GM12864 (cell line): ENCODE data around the gene TPTE2.
"Not testable (repeated sequence)": the region's sequence is repeated elsewhere in the genome, so short reads cannot be mapped to it uniquely, and the experiment has no call there.

Experiments used
- DNase-seq: peaks from one replicate; pipeline ENCODE4 v3.0.0-alpha.2; 2011; ENCODE audit warnings: low read depth
- H3K4me3 ChIP-seq: 2 replicates; pipeline ENCODE4 v1.5.1; 2011; ENCODE audit warnings: mild to moderate bottlenecking, low read depth, low read length, control low read depth
- TF ChIP-seq, protein P1 (sequence below): IDR thresholded peaks from 2 replicates; pipeline ENCODE4 v1.5.1; 2011; ENCODE audit warnings: low read depth, mild to moderate bottlenecking, moderate library complexity, low read length, control low read depth, inconsistent platforms; ENCODE audit errors: missing control alignments

The TPTE2 gene

DNA sequence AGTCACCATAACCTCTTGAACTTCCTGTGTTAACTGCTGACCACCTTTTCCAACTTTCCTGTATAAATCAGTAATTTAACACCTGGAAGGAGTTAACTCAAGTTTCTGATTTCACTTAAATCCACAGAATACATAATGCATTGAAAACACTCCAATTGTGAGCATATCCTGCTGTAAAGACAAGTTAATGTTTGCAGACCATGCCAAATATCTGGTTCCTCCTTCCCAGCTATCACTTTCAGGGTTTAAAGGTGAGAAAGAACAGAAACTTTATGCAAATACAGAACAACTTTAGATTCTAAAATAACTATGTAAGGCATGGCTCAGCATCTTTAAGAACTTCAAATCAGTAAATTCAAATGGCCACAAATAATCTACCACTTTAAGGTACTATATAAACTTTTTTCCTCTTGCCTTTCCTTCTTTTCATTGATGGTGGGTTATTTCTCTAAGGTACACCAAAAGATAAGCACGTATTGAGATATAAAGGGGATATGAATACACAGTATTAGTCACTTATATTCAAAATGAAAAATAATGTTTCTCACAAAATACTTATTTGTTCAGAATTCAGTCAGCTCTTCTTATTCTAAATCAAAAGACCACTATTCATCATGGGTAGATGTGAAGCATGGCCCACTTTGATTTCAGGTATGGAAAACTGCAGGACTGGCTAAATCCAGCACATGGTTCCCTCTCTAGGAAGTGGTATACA is 6.6 kb upstream of the TPTE2 start:
- TF ChIP-seq, protein P1, sequence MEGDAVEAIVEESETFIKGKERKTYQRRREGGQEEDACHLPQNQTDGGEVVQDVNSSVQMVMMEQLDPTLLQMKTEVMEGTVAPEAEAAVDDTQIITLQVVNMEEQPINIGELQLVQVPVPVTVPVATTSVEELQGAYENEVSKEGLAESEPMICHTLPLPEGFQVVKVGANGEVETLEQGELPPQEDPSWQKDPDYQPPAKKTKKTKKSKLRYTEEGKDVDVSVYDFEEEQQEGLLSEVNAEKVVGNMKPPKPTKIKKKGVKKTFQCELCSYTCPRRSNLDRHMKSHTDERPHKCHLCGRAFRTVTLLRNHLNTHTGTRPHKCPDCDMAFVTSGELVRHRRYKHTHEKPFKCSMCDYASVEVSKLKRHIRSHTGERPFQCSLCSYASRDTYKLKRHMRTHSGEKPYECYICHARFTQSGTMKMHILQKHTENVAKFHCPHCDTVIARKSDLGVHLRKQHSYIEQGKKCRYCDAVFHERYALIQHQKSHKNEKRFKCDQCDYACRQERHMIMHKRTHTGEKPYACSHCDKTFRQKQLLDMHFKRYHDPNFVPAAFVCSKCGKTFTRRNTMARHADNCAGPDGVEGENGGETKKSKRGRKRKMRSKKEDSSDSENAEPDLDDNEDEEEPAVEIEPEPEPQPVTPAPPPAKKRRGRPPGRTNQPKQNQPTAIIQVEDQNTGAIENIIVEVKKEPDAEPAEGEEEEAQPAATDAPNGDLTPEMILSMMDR: no peak
- no peak overlapping the region for H3K4me3 ChIP-seq
- peak; percentile 68 for DNase-seq

GRCh38 chr13:19561585-19561984 is 253 bp upstream of the TPTE2 start:
- H3K4me3 ChIP-seq: no peak overlapping the region
- TF ChIP-seq, protein P1: no peak
- no peak for DNase-seq

GRCh38 chr13:19560672-19561071 is 660 bp downstream of the TPTE2 start:
- not testable (repeated sequence) for DNase-seq, H3K4me3 ChIP-seq

GRCh38 chr13:19559739-19560138 is 1.6 kb downstream of the TPTE2 start:
- H3K4me3 ChIP-seq, DNase-seq: not testable (repeated sequence)

- H3K4me3 ChIP-seq, DNase-seq: not testable (repeated sequence)
Measured at GRCh38 chr13:19557287-19557686, 4.0 kb downstream of the TPTE2 start.

GRCh38 chr13:19549245-19549644 is 12.1 kb downstream of the TPTE2 start:
- DNase-seq, H3K4me3 ChIP-seq: not testable (repeated sequence)

GRCh38 chr13:19525634-19526033 is 35.7 kb downstream of the TPTE2 start:
- not testable (repeated sequence) for H3K4me3 ChIP-seq
- DNase-seq: peak; percentile 8

DNA sequence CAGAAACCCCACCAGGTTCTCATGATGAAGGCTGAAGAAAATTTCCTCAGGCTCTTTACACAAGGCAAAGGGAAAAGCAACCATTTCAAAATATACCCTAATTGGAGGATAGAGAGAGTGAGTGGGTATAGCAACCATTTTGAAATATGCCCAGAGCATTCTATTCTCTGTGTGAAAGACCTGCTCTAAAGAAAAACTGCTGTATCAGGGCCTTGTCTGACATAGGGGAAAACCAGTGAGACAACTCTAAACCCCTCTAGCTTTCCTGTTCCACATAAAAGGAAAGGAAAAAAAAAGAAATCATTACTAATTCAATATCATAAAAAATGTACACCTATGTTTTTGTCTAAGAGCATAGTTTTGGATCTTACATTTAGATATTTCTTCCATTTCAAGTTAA is 42.3 kb downstream of the TPTE2 start:
- H3K4me3 ChIP-seq: no peak overlapping the region
- no peak for DNase-seq
- TF ChIP-seq, protein P1: no peak

DNA sequence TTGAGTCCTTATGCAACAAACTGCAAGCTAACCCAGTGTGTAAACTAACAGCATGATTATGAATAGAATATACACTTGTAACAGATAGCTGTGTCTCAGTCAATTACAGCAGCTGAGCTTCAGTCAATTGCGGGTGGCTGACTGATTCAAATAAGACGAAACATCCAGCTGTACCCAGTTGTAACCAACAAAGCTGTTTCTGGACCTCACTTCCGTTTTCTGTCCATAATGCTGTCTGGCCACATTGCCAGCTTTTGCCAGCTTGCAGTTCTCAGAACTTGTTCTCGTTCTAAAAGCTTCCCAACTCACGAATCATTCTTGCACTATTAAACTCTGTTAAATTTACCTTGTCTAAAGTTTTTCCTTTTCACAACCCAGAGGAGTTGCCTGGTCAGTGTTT is 53.7 kb downstream of the TPTE2 start:
- DNase-seq, H3K4me3 ChIP-seq: not testable (repeated sequence)

DNA sequence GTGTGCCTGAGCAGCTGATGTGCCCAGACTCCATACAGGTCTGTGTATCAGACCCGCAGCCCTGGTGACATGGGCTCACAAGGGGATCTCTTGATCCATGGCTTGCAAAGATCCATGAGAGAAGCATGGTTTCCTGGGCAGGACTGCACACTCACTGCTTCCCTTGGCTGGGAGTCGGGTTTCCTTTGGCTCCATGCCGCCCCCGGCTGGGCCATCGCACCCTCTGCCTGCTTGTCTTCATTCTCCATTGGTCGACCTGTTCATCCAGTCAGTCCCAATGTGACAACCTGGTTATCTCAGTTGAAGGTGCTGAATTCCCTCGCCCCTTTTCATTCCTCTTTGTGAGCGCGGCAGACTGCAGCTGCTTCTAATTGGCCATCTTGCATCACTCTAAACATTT is 101.2 kb downstream of the TPTE2 start:
- H3K4me3 ChIP-seq, DNase-seq: not testable (repeated sequence)

DNA sequence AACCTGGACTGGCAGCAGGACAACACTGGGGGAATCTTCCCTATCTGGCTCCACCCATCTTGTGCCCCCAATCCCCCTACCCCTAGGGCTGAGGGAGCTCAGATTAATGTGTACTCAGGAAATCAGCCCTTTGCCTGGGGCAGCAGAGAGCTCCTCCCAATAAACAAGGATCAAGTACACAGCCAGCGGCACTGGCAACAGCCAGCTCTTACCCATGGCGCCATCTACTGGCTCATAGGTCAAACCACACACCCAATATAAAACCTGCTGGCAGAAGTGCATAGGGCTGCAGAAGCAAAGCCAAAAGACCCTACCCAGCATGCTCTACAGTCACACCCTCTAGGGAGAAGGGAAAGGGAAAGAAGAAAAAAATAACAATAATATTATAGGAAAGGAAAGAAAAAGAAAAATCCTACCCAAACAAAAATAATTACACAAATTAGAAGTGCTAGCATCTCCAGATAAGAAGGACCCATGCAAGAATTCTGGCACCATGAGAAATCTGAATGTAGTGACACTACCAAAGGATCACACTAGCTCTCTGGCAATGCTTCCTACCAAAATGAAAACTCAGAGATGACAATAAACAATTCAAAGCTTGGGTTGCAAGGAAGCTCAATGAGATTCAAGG is 122.2 kb downstream of the TPTE2 start:
- not testable (repeated sequence) for H3K4me3 ChIP-seq
- TF ChIP-seq, protein P1: peak; percentile 17
- peak; percentile 0 for DNase-seq

GRCh38 chr13:19437780-19438179 is 123.6 kb downstream of the TPTE2 start:
- DNase-seq, H3K4me3 ChIP-seq: not testable (repeated sequence)

DNA sequence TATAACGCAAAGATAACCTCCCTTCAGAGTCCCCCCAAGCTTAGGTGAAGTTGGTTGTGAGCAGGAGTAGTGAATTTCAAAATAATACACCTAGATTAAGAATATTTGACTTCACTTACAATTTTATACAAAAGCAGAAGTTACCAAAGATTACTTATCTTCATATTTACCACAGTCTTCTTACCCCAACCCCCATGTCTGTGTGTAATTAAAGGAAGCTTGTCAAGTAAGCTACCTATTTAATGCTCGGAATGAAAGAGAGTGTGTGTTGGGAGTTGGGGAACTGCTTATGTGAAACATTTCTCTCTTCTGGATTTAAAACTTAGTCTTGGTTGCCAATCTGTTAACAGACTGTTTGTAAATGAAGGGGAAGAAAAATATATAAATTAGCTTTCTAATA is 139.1 kb downstream of the TPTE2 start:
- DNase-seq, H3K4me3 ChIP-seq: not testable (repeated sequence)

DNA sequence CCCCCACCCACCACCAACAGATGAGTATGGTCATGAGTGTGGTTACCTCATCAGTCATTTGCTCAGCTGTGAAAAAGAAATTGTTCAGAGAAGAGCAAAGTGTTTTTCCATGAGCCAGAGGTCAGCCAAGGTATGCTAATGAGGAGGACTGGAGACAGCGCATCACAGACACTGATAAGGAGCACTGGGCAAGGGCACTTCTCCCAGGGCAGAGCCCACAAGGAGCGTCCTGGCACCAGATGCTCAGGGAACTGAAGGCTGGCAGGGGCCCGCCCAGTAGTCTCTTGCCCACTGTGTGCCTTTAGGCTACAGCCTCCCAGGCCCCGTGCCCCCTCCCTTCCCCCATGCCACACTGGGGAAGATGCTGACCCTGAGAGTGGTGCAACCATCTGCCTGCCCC is 148.8 kb downstream of the TPTE2 start:
- not testable (repeated sequence) for DNase-seq, H3K4me3 ChIP-seq
